ENCODE measurements around the gene GRID2. TPM values are rescaled to one million over a fixed set of nuclear protein-coding genes. Genes with fewer than 3 reads are reported as not detected.

GRID2 gene
- total and polyA plus RNA-seq, 10 of the 15 experiments (the other 5 are each of a cell fraction or from before 2014, with no cell fraction given), result not detected

GRCh38 chr4:92254767-92255442 is 48.9 kb upstream of the GRID2 start (continued):
- TF ChIP-seq MTA2 (IDR thresholded peaks at IDR 0.05; ENCODE audit: low read depth) (no peak), NRF1 (conservative IDR thresholded peaks at IDR 0.05; ENCODE audit: low read depth, low read length) (no peak), TAF1 (IDR thresholded peaks at IDR 0.05; ENCODE audit: borderline replicate concordance, low read depth, low read length) (no peak)

DNA sequence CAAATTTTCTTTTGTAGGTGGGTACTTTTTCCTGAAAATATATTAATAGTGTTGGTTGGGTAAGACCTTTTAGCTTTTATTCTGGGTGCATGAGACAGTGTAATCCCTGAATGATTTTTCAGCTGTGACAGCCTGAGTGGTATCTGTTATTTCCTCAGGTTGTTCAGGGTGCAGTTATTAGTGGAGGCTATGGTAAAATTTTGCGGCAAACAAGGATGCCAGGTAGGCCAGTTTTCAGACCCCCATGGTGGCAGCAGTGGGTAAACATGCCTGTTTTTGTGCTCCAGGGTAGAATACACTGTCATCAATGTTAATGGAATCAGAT is 47.9 kb upstream of the GRID2 start:
- SMC1A ChIA-PET (ENCODE audit: uncharacterized antibody, unreplicated experiment), result interaction anchor here (1.2 kb wide), 1 partner anchor 13 kb away, joined by 3 read pairs; no protein-coding TSS in a partner anchor
- Histone ChIP-seq H3K4me3 (no peak overlapping the region), H3K4me1 (ENCODE audit: control insufficient read depth, insufficient read depth, low read length) (no peaks in the 10 kb centered on the region), H3K4me2 (ENCODE audit: control insufficient read depth, insufficient read depth) (no peak overlapping the region), H3K27me3 (replicated peaks in 1 of 2; ENCODE audit: control insufficient read depth in 2 of 2, insufficient read depth in 2 of 2, low read length in 1 of 2) (no peaks in the 10 kb centered on the region), H3K9ac (ENCODE audit: control insufficient read depth, insufficient read depth, low read length) (no peak overlapping the region), H3K27ac (ENCODE audit: control insufficient read depth, insufficient read depth) (no peak overlapping the region), H3K79me2 (ENCODE audit: control insufficient read depth, insufficient read depth, low read length) (no peaks in the 10 kb centered on the region), H4K20me1 (ENCODE audit: control insufficient read depth, insufficient read depth) (no peaks in the 10 kb centered on the region), H2AFZ (ENCODE audit: control insufficient read depth, low read depth, low read length) (no peak overlapping the region), H3K9me3 (replicated peaks; ENCODE audit: control insufficient read depth, insufficient read depth, low read length) (no peaks in the 10 kb centered on the region), H3K36me3 (ENCODE audit: control insufficient read depth in 2 of 2, insufficient read depth in 2 of 2, low read length in 1 of 2) (no peaks in the 10 kb centered on the region)
- RAD21 ChIA-PET (ENCODE audit: unreplicated experiment), result no interaction called here
- DNase-seq (ENCODE audit: low read depth, low spot score), result no peak
- in situ Hi-C loops (cut with MboI), result no loop called here
- ATAC-seq, result no peak
- WGBS (ENCODE audit: insufficient coverage, insufficient replicate concordance, low lambda C conversion rate, missing lambda C conversion rate), result 33% methylated on average over 1 of the region's 1 CpG
- BruUV-seq (replicated peaks), result no TSS peak
- intact Hi-C loops (cut with micrococcal nuclease; ENCODE audit: unreplicated experiment), result no loop called here
- FAIRE-seq, result no peak
- TF ChIP-seq TARDBP (IDR thresholded peaks at IDR 0.05; ENCODE audit: borderline replicate concordance) (no peak), CREB1 (IDR thresholded peaks at IDR 0.05; ENCODE audit: low read depth) (no peak), ZBTB11 (CRISPR knock-in tag; IDR thresholded peaks at IDR 0.05) (no peak), ZNF217 (IDR thresholded peaks at IDR 0.05) (no peak), ETV6 (conservative IDR thresholded peaks at IDR 0.05 in 1 of 2, IDR thresholded peaks at IDR 0.05 in 1 of 2; ENCODE audit: borderline replicate concordance in 1 of 2, low read depth in 1 of 2) (no peak), HCFC1 (IDR thresholded peaks at IDR 0.05; ENCODE audit: low read length) (no peak), EGR1 (IDR thresholded peaks at IDR 0.05; ENCODE audit: borderline replicate concordance in 1 of 2, low read depth in 2 of 2, low read length in 2 of 2) (no peak), SREBF2 (IDR thresholded peaks at IDR 0.05; ENCODE audit: low read length) (no peak), ZSCAN29 (IDR thresholded peaks at IDR 0.05) (no peak), TCF7 (IDR thresholded peaks at IDR 0.05; ENCODE audit: borderline replicate concordance) (no peak), MTA2 (IDR thresholded peaks at IDR 0.05; ENCODE audit: low read depth) (no peak)
- TF ChIP-seq, protein P1, sequence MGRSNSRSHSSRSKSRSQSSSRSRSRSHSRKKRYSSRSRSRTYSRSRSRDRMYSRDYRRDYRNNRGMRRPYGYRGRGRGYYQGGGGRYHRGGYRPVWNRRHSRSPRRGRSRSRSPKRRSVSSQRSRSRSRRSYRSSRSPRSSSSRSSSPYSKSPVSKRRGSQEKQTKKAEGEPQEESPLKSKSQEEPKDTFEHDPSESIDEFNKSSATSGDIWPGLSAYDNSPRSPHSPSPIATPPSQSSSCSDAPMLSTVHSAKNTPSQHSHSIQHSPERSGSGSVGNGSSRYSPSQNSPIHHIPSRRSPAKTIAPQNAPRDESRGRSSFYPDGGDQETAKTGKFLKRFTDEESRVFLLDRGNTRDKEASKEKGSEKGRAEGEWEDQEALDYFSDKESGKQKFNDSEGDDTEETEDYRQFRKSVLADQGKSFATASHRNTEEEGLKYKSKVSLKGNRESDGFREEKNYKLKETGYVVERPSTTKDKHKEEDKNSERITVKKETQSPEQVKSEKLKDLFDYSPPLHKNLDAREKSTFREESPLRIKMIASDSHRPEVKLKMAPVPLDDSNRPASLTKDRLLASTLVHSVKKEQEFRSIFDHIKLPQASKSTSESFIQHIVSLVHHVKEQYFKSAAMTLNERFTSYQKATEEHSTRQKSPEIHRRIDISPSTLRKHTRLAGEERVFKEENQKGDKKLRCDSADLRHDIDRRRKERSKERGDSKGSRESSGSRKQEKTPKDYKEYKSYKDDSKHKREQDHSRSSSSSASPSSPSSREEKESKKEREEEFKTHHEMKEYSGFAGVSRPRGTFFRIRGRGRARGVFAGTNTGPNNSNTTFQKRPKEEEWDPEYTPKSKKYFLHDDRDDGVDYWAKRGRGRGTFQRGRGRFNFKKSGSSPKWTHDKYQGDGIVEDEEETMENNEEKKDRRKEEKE (IDR thresholded peaks at IDR 0.05), result no peak
- CTCF ChIA-PET, result no interaction called here
- POLR2A ChIA-PET, result no interaction called here

All from GM12878 (cell line).